Activated CD4-positive, CD25-positive, alpha-beta regulatory T cell treated with anti-CD3 and anti-CD28 coated beads, Interleukin-2, amount 50 U/mL, for 72 hours (primary cell): Measurements from ENCODE around the gene SART3.
"Not testable (repeated sequence)": the region's sequence is repeated elsewhere in the genome, so short reads cannot be mapped to it uniquely, and the experiment has no call there.

ENCODE experiments used
- DNase-seq: peaks from one replicate; pipeline ENCODE4 v3.0.0; 2021

SART3 gene

GRCh38 chr12:108517288-108518100 lies 43.5 kb downstream of the SART3 start:
- no peak for DNase-seq

DNA sequence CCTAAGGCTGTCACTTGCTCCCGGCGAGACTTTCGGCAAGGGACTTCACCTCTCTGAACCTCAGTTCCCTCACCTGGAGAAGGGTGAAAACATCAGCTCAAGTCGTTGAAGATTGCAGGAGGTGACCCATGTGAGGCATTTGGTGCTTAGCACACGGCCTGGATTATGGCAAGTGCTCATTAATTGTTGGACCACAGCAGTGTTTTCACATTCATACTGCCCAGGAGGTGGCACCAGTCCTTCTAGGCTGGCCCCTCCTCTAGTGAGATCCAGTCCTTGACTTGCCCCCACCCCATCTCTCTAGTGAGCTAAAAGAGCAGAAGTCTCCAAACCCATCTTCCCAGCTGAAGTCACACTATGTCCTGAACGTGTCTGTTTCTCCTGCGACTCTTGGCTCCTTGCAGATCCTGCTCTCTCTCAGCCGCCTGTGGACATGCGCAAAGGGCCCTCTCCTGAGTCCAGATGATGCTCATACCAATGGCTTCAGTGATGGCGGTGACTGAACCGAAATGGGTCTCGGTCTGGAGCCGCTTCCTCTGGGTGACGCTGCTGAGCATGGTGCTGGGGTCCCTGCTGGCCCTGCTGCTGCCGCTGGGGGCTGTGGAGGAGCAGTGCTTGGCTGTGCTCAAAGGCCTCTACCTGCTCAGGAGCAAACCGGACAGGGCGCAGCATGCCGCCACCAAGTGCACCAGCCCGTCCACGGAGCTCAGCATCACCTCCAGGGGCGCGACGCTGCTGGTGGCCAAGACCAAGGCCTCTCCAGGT lies 44.3 kb downstream of the SART3 start:
- no peak for DNase-seq

GRCh38 chr12:108515916-108516315 lies 45.1 kb downstream of the SART3 start:
- DNase-seq = no peak

DNA sequence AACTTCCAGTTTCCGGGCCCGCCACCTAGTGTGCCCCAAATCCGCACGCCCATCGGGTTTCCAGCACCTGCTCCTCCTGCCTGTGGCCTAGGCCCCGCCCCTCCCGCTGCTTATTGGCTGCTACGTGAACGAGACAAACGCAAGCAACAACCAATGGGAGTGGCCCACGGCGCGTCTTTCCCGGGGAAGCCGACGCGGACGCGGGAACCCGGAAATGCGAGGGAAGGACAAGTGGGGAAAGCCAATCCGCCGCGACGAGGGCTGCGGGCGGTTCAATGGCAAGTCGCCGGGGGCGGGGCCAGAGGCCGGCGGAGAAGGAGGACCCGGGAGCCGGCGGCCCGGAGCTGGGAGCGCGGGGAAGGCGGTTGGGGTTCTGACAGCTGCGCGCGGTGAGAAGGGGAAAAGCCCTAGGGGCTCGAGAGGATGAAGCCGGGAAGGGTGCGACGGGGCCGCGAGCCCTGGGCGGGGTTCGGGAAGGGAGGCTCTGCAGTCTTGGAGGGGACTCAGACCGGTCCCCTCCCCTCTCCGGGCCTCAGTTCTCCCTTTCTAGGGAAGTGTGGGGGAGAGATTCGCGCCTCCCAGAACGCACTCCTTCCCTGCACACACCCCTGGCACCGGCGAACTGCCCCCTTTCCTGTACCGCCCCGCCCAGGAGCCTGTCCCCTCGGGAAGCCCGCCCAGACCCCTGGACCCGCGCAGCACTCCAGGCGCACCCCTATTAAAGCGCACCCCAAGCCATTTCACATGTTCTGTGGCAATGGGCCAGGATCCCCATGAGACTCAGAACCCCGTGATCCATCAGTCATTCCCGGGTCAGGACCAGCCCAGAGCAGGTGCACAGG lies 45.8 kb downstream of the SART3 start, which contains the start of gene FICD:
Gene FICD, plus strand, starts transcription at position 305 of the 842 bp plus-strand sequence. CDS start 1,696 bp downstream, outside the sequence.
- DNase-seq = peak; percentile 98

DNA sequence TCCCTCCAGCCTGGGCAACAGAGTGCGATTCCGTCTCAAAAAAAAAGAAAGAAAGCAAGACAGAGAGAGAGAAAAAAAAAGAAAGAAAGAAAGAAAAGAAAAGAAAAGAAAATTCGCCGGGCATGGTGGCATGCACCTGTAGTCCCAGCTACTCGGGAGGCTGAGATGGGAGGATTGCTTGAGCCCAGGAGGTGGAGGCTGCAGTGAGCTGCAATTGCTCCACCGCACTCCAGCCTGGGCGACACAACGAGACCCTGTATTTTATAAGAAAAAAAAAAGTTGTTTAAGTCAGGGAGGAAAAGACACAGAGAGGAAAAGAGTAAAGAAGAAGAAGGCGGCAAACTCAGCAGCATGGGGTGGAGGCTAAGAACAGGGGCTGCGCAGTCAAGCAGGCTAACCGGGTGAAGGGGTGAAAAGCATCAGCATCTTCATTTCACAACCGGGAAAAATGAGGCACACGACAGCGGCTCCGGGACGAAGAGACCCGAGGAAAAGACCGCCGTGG lies 46.5 kb downstream of the SART3 start:
- peak; percentile 32 for DNase-seq

GRCh38 chr12:108511633-108512540 lies 49.1 kb downstream of the SART3 start:
- peak; percentile 78 for DNase-seq

- DNase-seq = no peak
Observed at GRCh38 chr12:108510836-108511235, 50.1 kb downstream of the SART3 start.

- no peak for DNase-seq
Observed at GRCh38 chr12:108509806-108510205, 51.2 kb downstream of the SART3 start.

- no peak for DNase-seq
Observed at GRCh38 chr12:108507971-108508642, 52.9 kb downstream of the SART3 start.

DNA sequence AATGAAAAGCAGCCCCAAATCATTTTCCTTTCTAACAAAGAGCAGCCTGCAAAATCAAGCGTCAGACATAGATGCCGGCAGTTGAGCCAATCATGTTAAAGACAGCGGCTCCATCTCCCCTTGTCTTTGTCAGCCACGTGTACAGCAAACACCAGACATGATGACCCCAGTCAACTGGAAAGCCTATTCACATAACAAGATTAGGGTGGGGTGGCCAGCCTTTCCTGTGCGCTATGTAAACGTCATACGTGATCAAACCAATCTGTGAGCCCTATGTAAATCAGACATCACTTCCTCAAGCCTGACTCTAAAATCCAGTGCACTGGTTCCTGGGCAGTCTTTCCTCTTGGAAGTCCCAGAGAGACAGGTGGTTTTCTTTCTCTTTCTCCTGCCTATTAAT lies 55.8 kb downstream of the SART3 start:
- DNase-seq = no peak

GRCh38 chr12:108502922-108503321 lies 58.1 kb downstream of the SART3 start:
- no peak for DNase-seq

- DNase-seq = no peak
Observed at GRCh38 chr12:108498136-108498535, 62.8 kb downstream of the SART3 start.

GRCh38 chr12:108495823-108496579 lies 65.0 kb downstream of the SART3 start:
- DNase-seq = no peak

DNA sequence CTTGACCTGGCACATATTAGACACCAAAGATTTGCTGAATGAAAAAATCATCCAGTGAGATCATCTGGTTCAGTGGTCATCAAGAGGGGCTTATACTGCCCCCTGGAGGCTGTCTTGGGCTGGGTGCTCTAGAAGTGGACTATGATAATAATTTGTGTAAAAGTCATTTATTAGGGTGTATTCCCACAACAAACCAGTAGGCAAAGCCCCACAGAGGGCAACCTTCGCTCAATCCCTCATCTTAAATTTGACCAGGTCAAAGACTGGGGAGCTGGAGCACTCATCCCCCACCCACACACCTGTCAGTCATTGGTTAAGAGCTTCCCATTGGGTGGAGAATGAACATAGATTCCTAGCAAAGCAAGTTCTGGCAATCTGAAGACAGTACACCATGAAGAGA lies 65.9 kb downstream of the SART3 start:
- peak; percentile 39 for DNase-seq

GRCh38 chr12:108491256-108491655 lies 69.7 kb downstream of the SART3 start:
- no peak for DNase-seq

- DNase-seq = not testable (repeated sequence)
Observed at GRCh38 chr12:108487029-108487428, 73.9 kb downstream of the SART3 start.

- DNase-seq = not testable (repeated sequence)
Observed at GRCh38 chr12:108485371-108485770, 75.6 kb downstream of the SART3 start.

DNA sequence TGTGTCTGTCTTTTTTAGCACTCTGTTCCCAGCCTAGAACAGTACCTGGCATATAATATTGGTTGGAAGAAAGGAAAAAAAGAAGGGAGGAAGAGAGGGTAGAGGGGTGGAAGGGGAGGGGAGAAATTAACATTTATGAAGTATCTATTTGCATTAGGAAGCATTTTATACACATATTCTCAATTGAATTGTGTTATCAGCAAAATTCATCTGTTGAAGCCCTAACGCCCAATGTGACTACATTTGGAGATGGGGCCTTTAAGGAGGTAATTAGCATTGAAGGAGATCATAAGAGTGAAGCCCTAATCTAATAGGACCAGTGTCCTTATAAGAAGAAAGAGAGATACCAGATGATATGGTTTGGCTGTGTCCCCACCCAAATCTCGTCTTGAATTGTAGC lies 76.1 kb downstream of the SART3 start:
- no peak for DNase-seq

GRCh38 chr12:108484431-108484830 lies 76.5 kb downstream of the SART3 start:
- no peak for DNase-seq
